HG03457 (cell line): Measurements from ENCODE around the gene STING1.
"Not testable (repeated sequence)": the region's sequence is repeated elsewhere in the genome, so short reads cannot be mapped to it uniquely, and the experiment has no call there.

Experiments
- ATAC-seq: cut with Tn5 transposase; IDR thresholded peaks from one replicate; pipeline ENCODE4 v1.9.1; 2021; ENCODE audit warnings: moderate number of reproducible peaks; ENCODE audit not compliant: unreplicated experiment

The STING1 gene

GRCh38 chr5:139503036-139503817, 20.7 kb upstream of the STING1 start:
- not testable (repeated sequence) for ATAC-seq

DNA sequence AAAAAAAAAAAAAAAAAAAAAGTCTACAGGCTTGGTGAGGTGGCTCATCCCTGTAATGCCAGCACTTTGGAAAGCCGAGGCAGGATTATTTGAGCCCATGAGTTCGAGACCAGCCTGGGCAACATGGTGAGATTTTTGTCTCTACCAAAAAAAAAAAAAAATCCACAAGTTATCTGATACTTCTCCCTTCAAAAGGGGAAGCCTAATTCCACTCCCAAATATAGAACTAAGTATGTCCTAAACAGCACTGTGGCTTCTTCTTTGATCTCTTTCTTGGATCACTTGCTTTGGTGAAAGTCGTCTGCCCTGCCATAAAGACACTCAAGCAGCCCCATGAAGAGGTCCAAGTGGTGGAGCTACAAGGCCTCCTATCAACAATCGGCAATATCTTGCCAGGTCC, 18.8 kb upstream of the STING1 start:
- no peak for ATAC-seq

DNA sequence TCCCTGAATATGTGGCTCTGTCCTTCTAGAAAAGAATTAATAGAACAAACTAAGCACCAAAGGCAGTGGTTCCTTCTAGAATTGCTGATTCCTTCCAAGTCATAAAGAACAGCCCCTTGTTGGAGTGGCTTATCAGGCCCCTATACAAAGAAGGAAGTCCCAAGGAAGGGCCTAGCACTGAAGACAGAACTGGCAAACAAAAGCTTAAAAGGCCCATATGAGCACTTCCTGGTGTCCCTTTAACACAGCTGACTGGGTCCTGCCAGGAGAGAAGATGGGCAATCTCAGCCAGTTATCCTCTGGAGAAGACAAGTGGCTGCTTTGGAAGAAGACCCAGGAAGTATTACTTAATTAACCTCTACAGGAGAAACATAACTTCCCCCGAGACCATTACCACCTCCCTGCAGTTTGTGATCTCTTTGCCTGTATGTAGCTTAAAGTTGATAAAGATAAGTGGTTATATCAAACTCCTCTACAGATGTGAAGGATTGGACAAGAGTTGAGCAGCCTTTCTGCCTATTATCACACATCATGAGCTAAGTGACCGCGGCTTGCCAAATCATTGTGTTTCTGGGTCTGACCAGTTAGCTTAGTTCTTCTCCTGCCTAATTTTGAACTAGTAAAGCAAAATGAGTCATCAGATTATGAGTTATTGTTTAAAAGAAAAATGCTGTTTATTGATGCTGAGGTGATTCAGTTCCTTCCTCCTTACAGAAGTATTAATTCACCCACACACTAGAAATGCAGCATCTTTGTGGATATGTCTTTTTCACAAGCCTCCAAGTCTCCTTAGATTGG, 13.3 kb upstream of the STING1 start:
- no peak for ATAC-seq

DNA sequence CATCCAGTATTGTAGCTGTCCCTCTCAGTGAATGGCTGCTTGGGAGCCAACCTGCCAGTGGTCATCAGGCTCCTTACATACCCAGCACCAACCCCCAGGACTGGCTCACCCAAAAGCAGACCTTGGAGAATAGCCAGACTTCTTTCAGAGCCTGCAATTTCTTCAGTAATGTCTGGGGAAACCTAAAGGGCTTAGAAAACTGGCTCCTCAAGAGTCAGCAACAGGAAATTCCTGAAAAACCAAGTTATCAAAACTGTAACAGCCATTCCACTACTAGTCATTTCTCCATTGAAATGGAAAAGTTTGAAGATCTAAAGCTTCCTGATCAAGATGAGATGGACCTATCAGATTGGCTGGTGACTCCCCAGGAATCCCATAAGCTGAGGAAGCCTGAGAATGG, 12.3 kb upstream of the STING1 start:
- ATAC-seq = no peak

DNA sequence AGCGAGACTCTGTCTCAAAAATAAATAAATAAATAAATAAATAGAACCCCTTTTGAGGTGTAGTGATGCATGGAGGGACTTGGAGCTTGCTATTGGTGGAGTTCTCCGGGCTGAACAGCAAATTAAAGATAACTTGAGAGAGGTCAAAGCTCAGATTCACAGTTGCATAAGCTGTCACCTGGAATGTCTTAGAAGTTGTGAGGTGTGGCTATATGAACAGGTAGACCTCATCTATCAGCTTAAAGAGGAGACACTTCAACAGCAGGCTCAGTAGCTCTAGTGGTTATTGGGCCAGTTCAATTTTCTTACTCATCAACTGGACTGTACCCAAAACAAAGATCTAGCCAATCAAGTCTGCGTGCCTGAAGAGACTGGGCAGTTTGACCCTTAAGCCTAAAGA, 11.7 kb upstream of the STING1 start:
- ATAC-seq = no peak

DNA sequence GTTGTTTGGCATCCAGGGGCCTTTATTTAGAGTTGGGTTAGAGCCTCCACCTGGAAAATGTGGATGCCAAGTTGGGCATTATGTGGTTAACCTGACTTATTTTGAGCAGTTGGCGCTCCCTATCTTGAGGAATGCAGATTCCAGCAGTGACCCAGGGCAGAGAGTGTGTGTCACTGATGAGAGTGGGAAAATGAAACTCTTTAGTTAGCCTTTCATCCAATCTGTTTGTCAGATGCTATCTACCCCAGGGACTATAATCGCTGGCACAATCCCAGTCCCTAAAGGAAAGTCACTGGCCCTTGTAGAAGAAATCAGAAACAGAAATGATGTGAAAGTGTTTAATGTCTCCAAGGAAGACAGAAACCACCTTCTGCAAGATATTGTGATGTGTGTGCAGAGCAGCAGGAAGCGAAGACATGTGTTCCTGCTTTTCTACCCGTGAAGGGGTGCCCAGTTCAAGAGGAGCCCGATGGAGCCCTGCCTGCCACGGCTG, 10.2 kb upstream of the STING1 start:
- ATAC-seq = no peak

DNA sequence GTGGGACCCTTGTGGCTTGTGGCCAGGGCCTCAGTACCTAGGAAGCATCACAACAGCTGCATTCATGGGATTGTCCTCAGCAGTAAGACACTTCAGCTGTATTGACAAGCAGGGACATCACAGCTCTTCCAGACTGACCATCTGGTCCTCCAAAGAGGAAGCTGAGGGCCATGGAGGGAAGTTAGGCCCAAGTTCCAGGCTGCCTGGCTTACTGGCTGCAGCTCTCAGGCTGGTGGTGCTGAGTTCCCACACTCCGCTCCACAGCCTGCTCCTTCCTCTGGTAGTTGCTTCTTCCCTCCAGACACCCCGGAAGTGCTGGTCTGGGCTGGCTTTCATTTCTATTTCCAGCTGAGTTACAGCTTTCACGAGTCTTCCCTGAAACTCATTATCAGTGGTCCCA, 5.7 kb upstream of the STING1 start:
- no peak for ATAC-seq

DNA sequence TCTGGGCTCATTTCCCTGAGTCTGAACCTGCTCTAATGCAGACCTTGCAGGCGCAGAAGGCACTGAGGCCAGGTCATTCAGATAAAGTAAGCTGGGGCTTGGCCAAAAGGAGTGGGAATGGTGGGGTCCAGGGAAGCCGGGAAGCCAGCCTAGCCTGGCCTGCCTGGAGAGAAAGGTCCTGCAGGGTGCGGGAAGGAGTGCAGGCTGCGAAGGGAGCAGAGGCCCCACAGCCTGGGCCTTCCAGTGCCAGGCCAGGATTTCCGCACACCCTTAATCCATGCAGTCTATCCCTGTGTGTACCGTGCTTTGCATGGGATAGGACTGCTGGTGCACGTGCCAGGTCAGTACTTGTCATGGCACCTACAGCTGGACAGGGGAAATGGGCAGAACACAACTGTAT, 3.6 kb upstream of the STING1 start:
- ATAC-seq = no peak

- not testable (repeated sequence) for ATAC-seq
Measured at GRCh38 chr5:139482890-139483208, 291 bp upstream of the STING1 start.

DNA sequence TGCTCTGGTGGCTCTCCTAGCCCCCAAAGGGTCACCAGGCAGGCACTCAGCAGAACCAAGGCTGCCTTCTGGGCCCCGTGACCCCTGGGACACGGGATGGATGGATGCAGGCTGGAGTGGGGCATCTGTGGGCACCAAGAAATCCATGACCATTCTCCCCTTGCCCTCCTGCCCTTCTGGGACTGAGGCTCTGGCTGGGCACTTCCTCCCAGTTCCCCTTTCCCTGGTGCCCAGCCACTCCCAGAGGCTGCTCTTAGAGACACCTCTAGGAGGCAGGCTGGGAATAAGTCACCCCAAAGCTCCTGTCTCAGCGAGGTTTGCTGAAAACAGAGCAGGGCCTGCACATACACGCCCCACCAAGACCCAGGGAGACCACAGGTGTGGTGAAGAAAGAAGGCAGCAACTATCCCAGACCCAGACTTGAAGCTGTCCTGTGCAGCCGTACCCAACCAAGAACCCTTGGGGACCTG, 943 bp downstream of the STING1 start:
- ATAC-seq = no peak

- no peak for ATAC-seq
Measured at GRCh38 chr5:139481122-139481533, 1.4 kb downstream of the STING1 start.

DNA sequence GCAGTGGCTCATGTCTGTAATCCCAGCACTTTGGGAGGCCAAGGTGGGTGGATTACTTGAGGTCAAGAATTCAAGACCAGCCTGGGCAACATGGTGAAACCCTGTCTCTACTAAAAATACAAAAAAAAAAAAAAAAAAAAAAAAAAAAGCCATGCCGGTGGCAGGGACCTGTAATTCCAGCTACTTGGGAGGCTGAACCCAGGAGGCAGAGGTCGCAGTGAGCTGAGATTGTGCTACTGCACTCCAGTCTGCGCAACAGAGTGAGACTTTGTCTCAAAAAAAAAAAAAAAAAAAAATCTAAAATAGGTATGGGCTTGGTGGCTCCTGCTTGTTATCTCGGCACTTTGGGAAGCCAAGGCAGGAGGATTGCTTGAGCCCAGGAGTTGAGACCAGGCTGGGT, 2.8 kb downstream of the STING1 start:
- not testable (repeated sequence) for ATAC-seq

DNA sequence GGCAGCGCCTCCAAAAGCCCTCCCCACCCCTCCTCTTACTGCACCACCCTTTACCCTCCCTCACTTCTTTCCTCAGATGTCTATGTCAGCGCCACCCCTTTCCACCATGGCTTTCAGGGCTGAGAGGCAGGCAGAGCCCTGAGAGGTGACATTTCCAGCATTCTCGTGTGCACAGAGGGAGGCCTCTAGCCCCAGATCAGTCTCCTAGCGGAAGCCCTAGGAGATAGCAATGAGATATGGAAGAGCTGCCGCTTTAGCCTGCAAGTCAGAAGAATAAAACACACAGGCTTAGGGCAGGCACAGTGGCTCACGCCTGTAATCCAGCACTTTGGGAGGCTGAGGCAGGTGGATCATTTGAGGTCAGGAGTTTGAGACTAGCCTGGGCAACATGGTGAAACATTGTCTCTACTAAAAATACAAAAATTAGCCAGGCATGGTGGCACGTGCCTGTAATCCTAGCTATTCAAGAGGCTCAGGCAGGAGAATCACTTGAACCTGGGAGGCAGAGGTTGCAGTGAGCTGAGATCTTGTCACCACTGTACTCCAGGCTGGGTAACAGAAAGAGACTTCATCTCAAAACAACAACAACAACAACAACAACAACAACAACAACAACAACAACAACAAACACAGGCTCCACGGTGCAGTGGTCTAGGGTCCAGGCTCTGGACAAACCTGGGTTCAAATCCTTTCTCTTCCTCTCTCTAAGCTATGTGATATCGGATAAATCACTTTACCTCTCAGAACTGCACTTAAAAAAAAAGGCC, 3.7 kb downstream of the STING1 start:
- not testable (repeated sequence) for ATAC-seq

- ATAC-seq = no peak
Measured at GRCh38 chr5:139475865-139476617, 6.5 kb downstream of the STING1 start.

DNA sequence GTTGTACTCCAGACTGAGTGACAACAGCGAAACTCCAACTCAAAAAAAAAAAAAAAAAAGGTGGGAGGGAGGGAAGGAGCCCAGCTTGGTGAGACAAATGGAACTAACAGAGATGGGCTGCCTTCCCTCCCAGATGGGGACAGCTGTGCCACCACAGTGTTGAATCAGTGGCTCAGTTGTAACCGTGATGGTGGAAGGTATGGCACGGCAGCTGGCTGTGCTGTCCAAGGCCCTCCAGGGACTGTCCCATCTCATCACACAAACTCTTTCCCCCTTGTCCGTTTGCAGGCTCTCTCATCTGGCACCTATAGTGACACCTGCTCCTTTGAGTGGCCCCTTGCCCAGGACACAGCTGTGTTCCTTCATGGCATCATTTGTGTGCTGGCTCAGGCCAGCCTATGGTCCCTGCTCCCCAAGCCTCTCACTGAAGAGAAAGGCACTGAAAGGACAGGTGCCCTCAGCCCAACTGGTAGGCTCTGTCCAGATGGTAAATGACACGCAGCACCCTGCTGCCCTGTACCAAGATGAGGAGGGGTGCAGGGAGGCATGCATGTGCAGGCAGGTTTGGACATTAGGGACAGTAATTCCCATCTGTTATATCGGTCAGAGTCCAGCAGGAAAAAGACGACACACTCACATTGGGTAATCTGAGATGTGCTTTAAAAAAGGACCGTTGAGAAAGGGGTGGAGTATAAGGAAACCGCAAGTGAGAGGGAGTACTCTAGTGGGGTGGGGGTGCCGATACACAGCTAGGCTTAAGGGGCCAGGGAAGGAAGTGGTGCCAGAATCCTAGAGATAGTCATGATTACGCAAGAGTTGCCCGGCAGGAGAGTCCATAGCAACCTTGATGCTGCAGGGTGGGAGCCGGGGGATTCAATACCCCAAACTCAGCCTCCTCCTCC, 7.4 kb downstream of the STING1 start:
- no peak for ATAC-seq

GRCh38 chr5:139473565-139473964, 9.0 kb downstream of the STING1 start:
- no peak for ATAC-seq

DNA sequence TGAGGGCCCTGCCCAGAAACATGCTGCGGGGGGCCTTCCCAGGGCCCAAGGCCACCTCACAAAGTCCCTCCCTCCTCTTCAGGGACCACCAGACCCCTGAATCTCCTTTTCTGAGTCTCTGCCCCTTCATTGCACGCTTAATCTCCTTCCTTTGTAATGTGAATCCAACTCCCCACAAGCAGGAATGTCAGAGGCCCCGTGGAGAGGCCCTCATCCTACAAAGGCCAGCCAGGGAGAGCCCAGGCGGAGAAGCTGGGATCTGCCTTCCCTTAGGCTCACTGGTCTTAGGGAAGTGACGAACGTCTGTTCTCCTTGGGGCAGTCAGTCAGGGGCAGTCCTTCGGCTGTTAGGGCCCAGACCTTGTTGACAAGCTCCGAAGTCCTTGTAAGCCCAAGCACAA, 9.5 kb downstream of the STING1 start:
- ATAC-seq = no peak

DNA sequence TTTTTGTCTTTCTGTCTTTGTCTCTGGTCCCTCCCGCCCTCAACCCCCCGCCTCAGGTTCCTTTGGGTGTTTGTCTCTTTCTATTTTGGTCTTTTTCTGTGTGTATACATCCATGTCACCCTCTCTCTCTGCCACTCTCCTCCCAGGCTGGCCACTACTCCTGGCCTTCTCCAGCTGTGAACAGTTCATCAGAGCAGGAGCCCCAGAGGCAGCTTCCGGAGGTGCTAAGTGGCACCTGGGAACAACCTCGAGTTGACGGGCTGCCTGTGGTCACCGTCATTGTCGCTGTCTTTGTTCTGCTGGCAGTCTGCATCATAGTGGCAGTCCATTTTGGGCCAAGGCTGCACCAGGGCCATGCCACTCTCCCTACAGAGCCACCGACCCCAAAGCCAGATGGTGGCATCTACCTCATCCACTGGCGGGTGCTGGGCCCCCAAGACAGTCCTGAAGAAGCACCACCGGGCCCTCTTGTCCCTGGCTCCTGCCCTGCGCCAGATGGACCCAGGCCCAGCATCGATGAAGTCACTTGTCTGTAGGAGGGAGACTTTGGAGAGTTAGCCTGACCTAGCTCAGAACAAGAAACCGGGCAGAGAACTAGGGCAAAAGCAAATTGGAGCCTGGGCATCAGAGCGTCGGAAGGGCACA, 10.1 kb downstream of the STING1 start:
- no peak for ATAC-seq

DNA sequence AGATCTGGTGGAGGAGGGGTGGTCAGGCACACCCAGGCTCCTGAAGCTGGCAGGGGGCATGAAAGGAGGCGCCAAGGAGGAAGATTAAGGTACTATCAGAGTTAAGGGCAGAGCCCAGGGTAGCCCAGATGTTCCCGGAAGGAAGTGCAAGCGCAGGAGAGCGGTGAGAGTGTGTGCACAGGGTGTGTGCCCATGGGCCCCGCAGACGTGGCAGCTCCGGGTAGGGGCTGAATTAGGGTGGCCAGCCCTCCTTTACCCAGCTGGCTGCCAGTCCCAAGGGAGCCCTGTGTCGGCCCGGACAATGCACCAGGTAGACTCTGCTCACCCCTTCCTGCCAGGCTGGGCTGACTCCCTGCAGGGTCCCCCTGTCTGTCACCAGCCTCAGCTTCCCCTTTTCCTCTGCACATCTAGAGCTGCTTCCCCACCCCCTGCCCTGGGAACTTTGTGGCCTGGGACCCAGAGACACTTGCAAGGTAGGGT, 11.7 kb downstream of the STING1 start, which contains the start of gene SMIM33:
SMIM33 (plus strand) TSS at position 184 of the 480 bp plus-strand sequence; CDS start at position 302, 118 bp downstream.
- no peak for ATAC-seq
